Natural killer cell treated with Interleukin-12 subunit alpha and Interleukin-12 subunit beta and Interleukin-15 and Interleukin-18, amount 100 ng/mL, for 72 hours (primary cell): Measurements from ENCODE around the gene MTHFD1L. TPM values are rescaled to one million over a fixed set of nuclear protein-coding genes. Genes with fewer than 3 reads are reported as not detected.
"Not testable (repeated sequence)": the region's sequence is repeated elsewhere in the genome, so short reads cannot be mapped to it uniquely, and the experiment has no call there.

Experiments
- ATAC-seq, 2 donors: fragments of 150-1000 bp; cut with Tn5 transposase in 1 of 2; sonication (Bioruptor Pico), chemical (Tn5 transposase) in 1 of 2; 2 replicates each; pipeline ENCODE4 v1.10.0; 2021
- DNase-seq: peaks from one replicate; pipeline ENCODE4 v3.0.0; 2022; ENCODE audit warnings: low spot score
- H3K27ac Mint-ChIP-seq, 2 donors: 1 replicate in 1 of 2; 2 replicates in 1 of 2; pipeline ENCODE4 v1.8.0; 2022; ENCODE audit warnings: mixed read lengths in 2 of 2, mild to moderate bottlenecking in 1 of 2, moderate library complexity in 1 of 2
- H3K27me3 Mint-ChIP-seq, 2 donors: 1 replicate in 1 of 2; 2 replicates in 1 of 2; pipeline ENCODE4 v1.8.0; 2022; ENCODE audit warnings: mixed read lengths in 2 of 2
- H3K36me3 Mint-ChIP-seq: one replicate; pipeline ENCODE4 v1.8.0; 2022; ENCODE audit warnings: mixed read lengths
- H3K4me1 Mint-ChIP-seq, 2 donors: 1 replicate in 1 of 2; 2 replicates in 1 of 2; pipeline ENCODE4 v1.8.0; 2022; ENCODE audit warnings: low read depth in 2 of 2, mixed read lengths in 2 of 2, mild to moderate bottlenecking in 1 of 2
- H3K4me3 Mint-ChIP-seq: one replicate; pipeline ENCODE4 v1.8.0; 2022; ENCODE audit warnings: mixed read lengths
- H3K9me3 Mint-ChIP-seq: 2 replicates; pipeline ENCODE4 v1.8.0; 2022; ENCODE audit warnings: mixed read lengths
- total RNA-seq, 2 donors: library from RNA; stranded (reverse); gene quantifications; one replicate each; pipeline ENCODE4 v1.2.3, GENCODE V29; 2022

The MTHFD1L gene
- 100 to 1,000 TPM in 1 of 2 donors, 10 to 100 TPM in 1; 47.2 to 119 TPM for total RNA-seq

DNA sequence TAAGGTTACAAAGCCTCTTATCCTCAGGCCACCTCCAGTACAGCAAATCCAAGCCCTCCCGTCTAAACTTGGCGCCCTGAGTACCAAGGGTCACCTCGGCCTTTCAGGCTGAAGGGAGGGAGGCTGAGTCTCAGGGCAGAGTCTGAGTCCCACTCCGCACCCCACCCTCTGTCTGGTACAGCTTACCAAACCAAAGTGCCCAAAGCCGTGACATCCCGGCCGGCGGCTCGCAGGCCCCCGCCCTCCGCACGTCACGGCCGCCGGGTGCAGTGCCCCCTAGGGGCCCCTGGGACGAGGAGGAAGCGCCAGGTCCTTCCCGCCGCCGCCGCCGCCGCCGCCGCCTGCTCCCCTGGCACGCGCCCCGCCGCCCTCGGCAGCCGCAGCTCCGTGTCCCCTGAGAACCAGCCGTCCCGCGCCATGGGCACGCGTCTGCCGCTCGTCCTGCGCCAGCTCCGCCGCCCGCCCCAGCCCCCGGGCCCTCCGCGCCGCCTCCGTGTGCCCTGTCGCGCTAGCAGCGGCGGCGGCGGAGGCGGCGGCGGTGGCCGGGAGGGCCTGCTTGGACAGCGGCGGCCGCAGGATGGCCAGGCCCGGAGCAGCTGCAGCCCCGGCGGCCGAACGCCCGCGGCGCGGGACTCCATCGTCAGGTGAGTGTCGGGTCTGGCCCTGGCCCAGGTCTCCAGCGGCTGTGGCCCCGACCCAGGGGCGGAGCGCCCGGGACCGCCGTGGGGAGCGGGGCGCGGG lies at the start of gene MTHFD1L:
Gene MTHFD1L, plus strand, starts transcription at position 297 of the 741 bp plus-strand sequence. Its CDS starts 121 bp downstream, at position 418.
- Mint-ChIP-seq H3K4me1 (peaks cover 11 to 18% of the 10 kb centered on the region in 2 donors), H3K4me3 (peak within 1 kb of the TSS; percentile 95), H3K27ac (no peak within 1 kb of the TSS)

GRCh38 chr6:150816554-150816953 lies 48.9 kb upstream of the MTHFD1L start:
- not testable (repeated sequence) for H3K4me3 Mint-ChIP-seq, DNase-seq, H3K27ac Mint-ChIP-seq, ATAC-seq, H3K36me3 Mint-ChIP-seq, H3K9me3 Mint-ChIP-seq
- Mint-ChIP-seq H3K4me1 (peaks cover 3 to 10% of the 10 kb centered on the region in 2 donors), H3K27me3 (peaks cover 21 to 27% of the 10 kb centered on the region in 2 donors)

More for the DNA sequence above, at the start of gene MTHFD1L:
- ATAC-seq (peak; percentile 89 to 91), DNase-seq (peak; percentile 85)
- Mint-ChIP-seq H3K9me3 (no peaks in the 10 kb centered on the region), H3K27me3 (peaks cover 19 to 29% of the 10 kb centered on the region in 2 donors), H3K36me3 (no peaks in the 10 kb centered on the region)

GRCh38 chr6:150822932-150823331 lies 42.6 kb upstream of the MTHFD1L start:
- ATAC-seq (no peak), DNase-seq (no peak)
- no peak overlapping the region for H3K27ac Mint-ChIP-seq
- H3K4me1 Mint-ChIP-seq: no peaks in the 10 kb centered on the region
- no peaks in the 10 kb centered on the region for H3K36me3 Mint-ChIP-seq
- no peak overlapping the region for H3K4me3 Mint-ChIP-seq
- H3K27me3 Mint-ChIP-seq: peaks cover 0 to 10% of the 10 kb centered on the region in 2 donors
- no peaks in the 10 kb centered on the region for H3K9me3 Mint-ChIP-seq

GRCh38 chr6:150826788-150827187 lies 38.7 kb upstream of the MTHFD1L start:
- no peak for ATAC-seq
- no peak overlapping the region for H3K4me3 Mint-ChIP-seq
- H3K36me3 Mint-ChIP-seq: no peaks in the 10 kb centered on the region
- no peaks in the 10 kb centered on the region for H3K4me1 Mint-ChIP-seq
- peaks cover 0 to 7% of the 10 kb centered on the region in 2 donors for H3K27me3 Mint-ChIP-seq
- DNase-seq: no peak
- H3K27ac Mint-ChIP-seq: no peak overlapping the region
- H3K9me3 Mint-ChIP-seq: no peaks in the 10 kb centered on the region

DNA sequence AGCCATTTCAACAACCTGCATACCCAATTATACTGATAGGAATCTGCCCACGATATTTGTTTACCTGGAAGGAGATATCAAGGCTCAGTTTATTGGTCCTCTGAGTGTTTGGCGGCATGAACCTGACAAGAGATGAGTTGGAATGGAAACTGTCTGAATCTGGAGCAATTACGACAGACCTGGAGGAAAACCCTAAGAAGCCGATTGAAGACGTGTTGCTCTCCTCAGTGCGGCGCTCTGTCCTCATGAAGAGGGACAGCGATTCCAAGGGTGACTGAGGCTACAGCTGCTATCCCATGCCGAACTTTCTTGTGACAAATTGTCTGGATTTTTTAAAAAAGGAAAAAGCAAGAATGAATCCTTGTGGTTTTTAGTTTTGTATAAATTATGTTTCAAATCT lies 37.4 kb upstream of the MTHFD1L start:
- ATAC-seq, H3K36me3 Mint-ChIP-seq, H3K27ac Mint-ChIP-seq, H3K4me3 Mint-ChIP-seq, DNase-seq, H3K9me3 Mint-ChIP-seq, H3K27me3 Mint-ChIP-seq, H3K4me1 Mint-ChIP-seq: not testable (repeated sequence)

DNA sequence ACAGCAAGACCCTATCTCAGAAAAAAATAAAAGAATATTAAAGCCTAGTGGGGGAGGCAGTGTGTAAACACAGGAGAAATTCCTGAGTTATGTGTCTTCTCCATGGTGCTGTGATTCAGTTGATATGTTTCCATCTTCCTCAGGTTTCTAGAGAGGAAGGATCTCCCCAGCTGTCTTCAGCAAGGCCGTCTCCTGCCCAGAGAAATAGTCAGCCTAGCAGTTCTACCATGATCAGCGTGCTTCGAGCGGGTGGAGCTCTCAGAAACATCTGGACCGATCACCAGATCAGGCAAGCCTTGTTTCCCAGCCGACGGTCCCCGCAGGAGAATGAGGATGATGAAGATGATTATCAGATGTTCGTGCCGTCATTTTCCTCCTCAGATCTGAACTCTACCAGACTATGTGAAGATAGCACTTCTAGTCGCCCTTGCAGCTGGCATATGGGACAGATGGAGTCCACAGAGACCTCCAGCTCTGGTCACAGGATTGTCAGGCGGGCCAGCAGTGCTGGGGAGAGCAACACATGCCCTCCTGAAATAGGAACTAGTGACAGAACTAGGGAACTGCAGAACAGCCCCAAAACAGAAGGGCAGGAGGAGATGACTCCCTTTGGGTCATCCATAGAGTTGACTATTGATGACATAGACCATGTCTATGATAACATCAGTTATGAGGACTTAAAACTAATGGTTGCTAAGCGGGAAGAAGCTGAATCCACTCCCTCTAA lies 34.9 kb upstream of the MTHFD1L start:
- no peaks in the 10 kb centered on the region for H3K4me1 Mint-ChIP-seq
- ATAC-seq (peak in 1 of 2 donors; percentile 48), DNase-seq (no peak)
- H3K27me3 Mint-ChIP-seq: peaks cover 0 to 12% of the 10 kb centered on the region in 2 donors
- H3K9me3 Mint-ChIP-seq: no peaks in the 10 kb centered on the region
- H3K27ac Mint-ChIP-seq: no peak overlapping the region
- no peak overlapping the region for H3K4me3 Mint-ChIP-seq
- H3K36me3 Mint-ChIP-seq: no peaks in the 10 kb centered on the region

DNA sequence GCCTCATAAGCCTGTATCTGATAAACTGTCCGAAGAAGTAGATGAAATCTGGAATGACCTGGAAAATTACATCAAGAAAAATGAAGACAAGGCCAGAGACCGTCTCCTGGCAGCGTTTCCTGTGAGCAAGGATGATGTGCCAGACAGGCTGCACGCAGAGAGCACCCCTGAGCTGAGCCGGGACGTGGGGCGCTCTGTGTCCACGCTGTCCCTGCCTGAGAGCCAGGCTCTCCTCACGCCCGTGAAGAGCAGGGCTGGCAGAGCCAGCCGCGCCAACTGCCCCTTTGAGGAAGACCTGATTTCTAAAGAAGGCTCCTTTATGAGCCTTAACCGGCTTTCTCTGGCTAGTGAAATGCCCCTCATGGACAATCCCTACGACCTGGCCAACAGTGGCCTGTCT lies 33.9 kb upstream of the MTHFD1L start:
- Mint-ChIP-seq H3K36me3 (no peaks in the 10 kb centered on the region), H3K27ac (no peak overlapping the region), H3K4me1 (no peaks in the 10 kb centered on the region), H3K27me3 (peaks cover 0 to 12% of the 10 kb centered on the region in 2 donors), H3K9me3 (no peaks in the 10 kb centered on the region), H3K4me3 (no peak overlapping the region)
- peak in 1 of 2 donors; percentile 62 for ATAC-seq
- DNase-seq: no peak

GRCh38 chr6:150835620-150836019 lies 29.9 kb upstream of the MTHFD1L start:
- no peak for ATAC-seq
- no peak for DNase-seq
- Mint-ChIP-seq H3K27ac (no peak overlapping the region), H3K27me3 (peaks cover 9 to 16% of the 10 kb centered on the region in 2 donors), H3K36me3 (no peaks in the 10 kb centered on the region), H3K9me3 (no peaks in the 10 kb centered on the region), H3K4me3 (no peak overlapping the region), H3K4me1 (no peaks in the 10 kb centered on the region)

GRCh38 chr6:150840185-150840584 lies 25.3 kb upstream of the MTHFD1L start:
- H3K4me3 Mint-ChIP-seq: no peak overlapping the region
- no peaks in the 10 kb centered on the region for H3K9me3 Mint-ChIP-seq
- DNase-seq (no peak), ATAC-seq (no peak)
- H3K27ac Mint-ChIP-seq: no peak overlapping the region
- H3K4me1 Mint-ChIP-seq: no peaks in the 10 kb centered on the region
- H3K27me3 Mint-ChIP-seq: peaks cover 9 to 14% of the 10 kb centered on the region in 2 donors
- H3K36me3 Mint-ChIP-seq: no peaks in the 10 kb centered on the region

- no peaks in the 10 kb centered on the region for H3K9me3 Mint-ChIP-seq
- no peak for ATAC-seq
- no peaks in the 10 kb centered on the region for H3K36me3 Mint-ChIP-seq
- DNase-seq: no peak
- H3K27me3 Mint-ChIP-seq: peaks cover 13 to 16% of the 10 kb centered on the region in 2 donors
- no peaks in the 10 kb centered on the region for H3K4me1 Mint-ChIP-seq
- no peak overlapping the region for H3K27ac Mint-ChIP-seq
- H3K4me3 Mint-ChIP-seq: no peak overlapping the region
Measured at GRCh38 chr6:150841189-150841588, 24.3 kb upstream of the MTHFD1L start.

DNA sequence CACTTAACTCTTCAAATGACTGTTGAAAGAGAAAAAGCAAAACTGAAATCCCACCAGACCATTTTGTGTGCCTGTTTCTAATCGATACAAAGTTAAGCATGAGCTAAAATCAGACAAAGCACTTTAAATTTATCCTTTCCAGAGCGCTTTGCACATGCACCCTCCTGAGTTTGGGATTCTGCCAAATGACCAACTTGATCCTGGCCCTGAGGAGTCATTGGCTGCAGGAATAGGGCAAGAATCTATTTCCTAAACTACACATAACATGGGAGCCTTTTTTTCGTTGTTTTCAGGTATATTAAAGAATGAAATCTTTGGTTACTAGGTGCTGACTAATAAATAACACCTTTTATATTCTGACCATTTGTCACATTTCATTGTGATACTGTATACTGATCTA lies 23.8 kb upstream of the MTHFD1L start:
- peaks cover 13 to 17% of the 10 kb centered on the region in 2 donors for H3K27me3 Mint-ChIP-seq
- H3K36me3 Mint-ChIP-seq: no peaks in the 10 kb centered on the region
- no peaks in the 10 kb centered on the region for H3K9me3 Mint-ChIP-seq
- H3K27ac Mint-ChIP-seq: no peak overlapping the region
- DNase-seq (no peak), ATAC-seq (no peak)
- no peaks in the 10 kb centered on the region for H3K4me1 Mint-ChIP-seq
- H3K4me3 Mint-ChIP-seq: no peak overlapping the region

DNA sequence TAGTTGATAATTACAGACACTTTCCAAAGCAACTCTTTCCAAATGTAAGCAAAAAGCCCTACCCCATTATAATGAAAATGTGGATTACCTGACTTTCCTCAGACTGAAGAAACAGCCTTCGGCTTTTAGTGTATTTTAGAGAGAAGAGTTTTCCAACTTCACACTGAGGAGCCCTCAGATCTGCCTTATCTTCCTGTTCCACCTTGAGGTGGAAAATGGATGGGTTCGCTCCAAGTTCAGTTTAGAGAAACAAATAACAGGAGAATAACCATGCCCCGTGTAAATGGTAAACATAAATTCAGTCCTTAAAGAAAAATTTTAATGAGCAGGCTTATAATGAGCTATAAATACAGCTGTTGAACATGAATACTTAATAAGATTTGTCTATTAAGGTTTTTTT lies 21.1 kb upstream of the MTHFD1L start:
- Mint-ChIP-seq H3K9me3 (no peaks in the 10 kb centered on the region), H3K4me1 (no peaks in the 10 kb centered on the region), H3K4me3 (no peak overlapping the region), H3K27ac (no peak overlapping the region), H3K27me3 (peaks cover 18 to 19% of the 10 kb centered on the region in 2 donors), H3K36me3 (no peaks in the 10 kb centered on the region)
- no peak for DNase-seq
- ATAC-seq: no peak

- H3K27ac Mint-ChIP-seq: no peak overlapping the region
- no peak overlapping the region for H3K4me3 Mint-ChIP-seq
- H3K4me1 Mint-ChIP-seq: no peaks in the 10 kb centered on the region
- no peaks in the 10 kb centered on the region for H3K36me3 Mint-ChIP-seq
- no peaks in the 10 kb centered on the region for H3K9me3 Mint-ChIP-seq
- peaks cover 10 to 12% of the 10 kb centered on the region in 2 donors for H3K27me3 Mint-ChIP-seq
- ATAC-seq (no peak), DNase-seq (no peak)
Measured at GRCh38 chr6:150846641-150847040, 18.9 kb upstream of the MTHFD1L start.

GRCh38 chr6:150848400-150848799 lies 17.1 kb upstream of the MTHFD1L start:
- Mint-ChIP-seq H3K27me3 (peaks cover 10 to 12% of the 10 kb centered on the region in 2 donors), H3K27ac (no peak overlapping the region), H3K4me1 (no peaks in the 10 kb centered on the region), H3K9me3 (no peaks in the 10 kb centered on the region), H3K36me3 (no peaks in the 10 kb centered on the region), H3K4me3 (no peak overlapping the region)
- ATAC-seq (peak in 1 of 2 donors; percentile 11), DNase-seq (no peak)
